HepG2 (cell line): Measurements from ENCODE around the gene ST3GAL2. TPM values are rescaled to one million over a fixed set of nuclear protein-coding genes. Genes with fewer than 3 reads are reported as not detected.

ENCODE experiments used
- ATAC-seq: fragments of 200-7000 bp; cut with Tn5 transposase; 3 replicates; pipeline ENCODE4 v1.9.1; 2020; ENCODE audit warnings: mild to moderate bottlenecking, moderate library complexity
- BruUV-seq: library from RNA; stranded (reverse); fragments of 400-500 nt; replicated peaks from 2 replicates; lab custom pipeline; 2021; lab: Mats Ljungman, UMichigan
- CTCF ChIA-PET: fragments of 300-600 bp; formaldehyde crosslinking; extraction: SDS; loops from one replicate; lab custom pipeline; 2021; ENCODE audit warnings: low total read pairs, inconsistent platforms, low intra/inter-chr PET ratio; lab: Yijun Ruan, JAX
- POLR2A ChIA-PET: fragments of 350-600 bp; sonication (Branson Sonifier 250); formaldehyde crosslinking; loops from one replicate; lab custom pipeline; 2020; ENCODE audit warnings: antibody characterized with exemption, inconsistent platforms; lab: Yijun Ruan, JAX
- DNase-seq: peaks from one replicate; pipeline ENCODE4 v3.0.0-alpha.2; 2015; ENCODE audit warnings: low spot score
- FAIRE-seq: peaks from 3 replicates; lab custom pipeline; 2011; peaks lifted over from hg19 to GRCh38; lab: Jason Lieb, UNC
- H2AFZ ChIP-seq: one replicate; pipeline ENCODE4 v1.6.1; 2011; ENCODE audit warnings: low read length, inconsistent platforms
- H3K27ac ChIP-seq: fragments of 300-600 bp; 3 replicates; pipeline ENCODE4 v1.8.0; 2011; ENCODE audit warnings: mixed run types, mild to moderate bottlenecking, mixed read lengths, low read length, inconsistent platforms; ENCODE audit not compliant: insufficient read depth; ENCODE audit errors: extremely low read length
- H3K27me3 ChIP-seq, 2 experiments: fragments of 200-600 bp in 1 of 2; 2 replicates in 1 of 2; 3 replicates in 1 of 2; pipeline versions ENCODE4 v1.6.0 to v1.8.0; 2011; ENCODE audit warnings: low read length in 2 of 2, mild to moderate bottlenecking in 2 of 2, moderate library complexity in 2 of 2, inconsistent platforms in 1 of 2; ENCODE audit not compliant: insufficient read depth in 2 of 2, control insufficient read depth in 1 of 2
- H3K36me3 ChIP-seq, 2 experiments: fragments of 200-600 bp in 1 of 2; replicated peaks in 1 of 2; 2 replicates in 1 of 2; 3 replicates in 1 of 2; pipeline versions ENCODE4 v1.5.1 to v1.8.0; 2011; ENCODE audit warnings: low read length in 2 of 2, inconsistent platforms in 1 of 2; ENCODE audit not compliant: insufficient read depth in 2 of 2, control insufficient read depth in 1 of 2
- H3K4me1 ChIP-seq: 2 replicates; pipeline ENCODE4 v1.5.1; 2012; ENCODE audit warnings: low read length, inconsistent platforms; ENCODE audit not compliant: insufficient read depth
- H3K4me2 ChIP-seq: 2 replicates; pipeline ENCODE4 v1.6.0; 2011; ENCODE audit warnings: low read depth, low read length, inconsistent platforms
- H3K4me3 ChIP-seq, 3 experiments: fragments of 200-600 bp in 1 of 3; sonication (generic), shearing (Covaris generic) in 1 of 3; replicated peaks in 1 of 3; 2 replicates each; pipeline ENCODE4 v1.5.1; 2011 to 2016; ENCODE audit warnings: low read length in 3 of 3, inconsistent platforms in 2 of 3, low read depth in 2 of 3, mild to moderate bottlenecking in 2 of 3, control low read depth in 1 of 3, mixed read lengths in 1 of 3; ENCODE audit not compliant: insufficient read depth in 1 of 3
- H3K79me2 ChIP-seq: one replicate; pipeline ENCODE4 v1.6.1; 2011; ENCODE audit warnings: low read length, inconsistent platforms; ENCODE audit not compliant: insufficient read depth
- H3K9ac ChIP-seq: 2 replicates; pipeline ENCODE4 v1.6.0; 2011; ENCODE audit warnings: mild to moderate bottlenecking, low read depth, low read length, inconsistent platforms; ENCODE audit not compliant: insufficient read depth
- H3K9me3 ChIP-seq: 2 replicates; pipeline ENCODE4 v1.5.1; 2012; ENCODE audit warnings: mild to moderate bottlenecking, low read length
- H4K20me1 ChIP-seq: 2 replicates; pipeline ENCODE4 v1.6.0; 2011; ENCODE audit warnings: inconsistent platforms, mild to moderate bottlenecking, low read length, moderate library complexity; ENCODE audit not compliant: insufficient read depth
- AGO2 ChIP-seq: fragments of 200-400 bp; formaldehyde crosslinking; optimal IDR thresholded peaks from 2 replicates; pipeline ENCODE3; 2017; ENCODE audit warnings: mild to moderate bottlenecking, low read depth, low read length, moderate library complexity
- BRD4 ChIP-seq: sonication (generic); formaldehyde crosslinking; IDR thresholded peaks from 2 replicates; pipeline ENCODE4 v1.4.0; 2020; ENCODE audit warnings: missing genetic modification reagents
- DMAP1 ChIP-seq: IDR thresholded peaks from 2 replicates; pipeline ENCODE4 v1.6.1; 2016
- FOXA1 ChIP-seq, 2 experiments: fragments of 450-650 bp in 1 of 2; sonication (generic) in 1 of 2; formaldehyde crosslinking in 1 of 2; IDR thresholded peaks; 2 replicates each; pipeline versions ENCODE4 v1.4.0 to v1.6.1; 2016 to 2020; ENCODE audit warnings: missing genetic modification reagents in 1 of 2
- HDAC1 ChIP-seq: sonication (generic); formaldehyde crosslinking; IDR thresholded peaks from 2 replicates; pipeline ENCODE4 v1.5.1; 2020; ENCODE audit warnings: mild to moderate bottlenecking, missing genetic modification reagents
- NFRKB ChIP-seq: fragments of 450-650 bp; IDR thresholded peaks from 2 replicates; pipeline ENCODE4 v1.6.1; 2017
- POLR2AphosphoS5 ChIP-seq: IDR thresholded peaks from 2 replicates; pipeline ENCODE4 v1.6.1; 2012; ENCODE audit warnings: low read depth, low read length
- SALL1 ChIP-seq: sonication (generic); formaldehyde crosslinking; IDR thresholded peaks from 2 replicates; pipeline ENCODE4 v1.8.0; 2022; ENCODE audit warnings: mild to moderate bottlenecking, missing genetic modification reagents
- SUZ12 ChIP-seq: fragments of 150-350 bp; IDR thresholded peaks from 2 replicates; pipeline ENCODE4 v1.6.1; 2014; ENCODE audit warnings: low read depth, low read length
- TBL1XR1 ChIP-seq: fragments of 150-350 bp; IDR thresholded peaks from 2 replicates; pipeline ENCODE4 v1.6.1; 2014; ENCODE audit warnings: borderline replicate concordance, low read length; ENCODE audit not compliant: partially characterized antibody
- ZNF468 ChIP-seq: sonication (generic); formaldehyde crosslinking; IDR thresholded peaks from 2 replicates; pipeline ENCODE4 v1.8.0; 2022; ENCODE audit warnings: mild to moderate bottlenecking, moderate library complexity, missing genetic modification reagents
- WGBS: methylation state at CpG from one replicate; pipeline ENCODE4 v1.1.6; 2017; ENCODE audit warnings: low lambda C conversion rate; 5-methylcytosine and 5-hydroxymethylcytosine counted together
- in situ Hi-C: cut with HindIII; loops from 2 replicates; pipeline ENCODE4 v1.10.0; 2017; ENCODE audit warnings: low pct_unique_long_range_greater_than_20kb; ENCODE audit not compliant: extremely low pct_ligation_motif_present
- intact Hi-C: fragments of 100-400 bp; cut with micrococcal nuclease; formaldehyde crosslinking; loops from one replicate; pipeline ENCODE4 v1.10.0; 2022; ENCODE audit not compliant: unreplicated experiment
- polyA plus RNA-seq, 8 experiments: library from polyadenylated mRNA; depleted of rRNA in 3 of 8; stranded (reverse) in 7 of 8; unstranded in 1 of 8; fragments of >200 nt; fragmentation: Illumina TruSeq in 4 of 8; extraction: Trizol in 4 of 8; gene quantifications; 2 replicates each; pipeline versions ENCODE4 v1.2.1 to v1.2.3, GENCODE V29; 2011 to 2016; ENCODE audit warnings: low read depth in 4 of 8, missing spikeins in 1 of 8, mixed read lengths in 1 of 8; ENCODE audit not compliant: insufficient read depth in 1 of 8
- total RNA-seq, 5 experiments: library from RNA; depleted of rRNA; stranded (reverse); fragments of >200 nt; fragmentation: Illumina TruSeq; extraction: Trizol; gene quantifications; 2 replicates each; pipeline ENCODE4 v1.2.3, GENCODE V29; 2016; ENCODE audit warnings: low read depth in 1 of 5
- TF ChIP-seq, protein P1 (sequence below): IDR thresholded peaks from 2 replicates; pipeline ENCODE4 v1.6.1; 2018; ENCODE audit warnings: missing genetic modification reagents
- TF ChIP-seq, protein P2 (sequence below): sonication (generic); formaldehyde crosslinking; IDR thresholded peaks from 2 replicates; pipeline ENCODE4 v1.4.0; 2020; ENCODE audit warnings: mild to moderate bottlenecking, missing genetic modification reagents
- TF ChIP-seq, protein P3 (sequence below): sonication (generic); formaldehyde crosslinking; IDR thresholded peaks from 2 replicates; pipeline ENCODE4 v1.8.1; 2023; ENCODE audit warnings: mild to moderate bottlenecking, missing genetic modification reagents
- TF ChIP-seq, protein P4 (sequence below): sonication (generic); formaldehyde crosslinking; IDR thresholded peaks from 2 replicates; pipeline ENCODE4; 2020; ENCODE audit warnings: missing genetic modification reagents, mild to moderate bottlenecking, borderline replicate concordance
- TF ChIP-seq, protein P5 (sequence below): sonication (generic); formaldehyde crosslinking; IDR thresholded peaks from 2 replicates; pipeline ENCODE4 v1.5.0; 2020; ENCODE audit warnings: missing genetic modification reagents, mild to moderate bottlenecking, borderline replicate concordance

ST3GAL2 gene
- total and polyA plus RNA-seq, 2 of the 13 experiments (the other 11 are each of a cell fraction or from before 2014, with no cell fraction given): 16.3 to 24.9 TPM

DNA sequence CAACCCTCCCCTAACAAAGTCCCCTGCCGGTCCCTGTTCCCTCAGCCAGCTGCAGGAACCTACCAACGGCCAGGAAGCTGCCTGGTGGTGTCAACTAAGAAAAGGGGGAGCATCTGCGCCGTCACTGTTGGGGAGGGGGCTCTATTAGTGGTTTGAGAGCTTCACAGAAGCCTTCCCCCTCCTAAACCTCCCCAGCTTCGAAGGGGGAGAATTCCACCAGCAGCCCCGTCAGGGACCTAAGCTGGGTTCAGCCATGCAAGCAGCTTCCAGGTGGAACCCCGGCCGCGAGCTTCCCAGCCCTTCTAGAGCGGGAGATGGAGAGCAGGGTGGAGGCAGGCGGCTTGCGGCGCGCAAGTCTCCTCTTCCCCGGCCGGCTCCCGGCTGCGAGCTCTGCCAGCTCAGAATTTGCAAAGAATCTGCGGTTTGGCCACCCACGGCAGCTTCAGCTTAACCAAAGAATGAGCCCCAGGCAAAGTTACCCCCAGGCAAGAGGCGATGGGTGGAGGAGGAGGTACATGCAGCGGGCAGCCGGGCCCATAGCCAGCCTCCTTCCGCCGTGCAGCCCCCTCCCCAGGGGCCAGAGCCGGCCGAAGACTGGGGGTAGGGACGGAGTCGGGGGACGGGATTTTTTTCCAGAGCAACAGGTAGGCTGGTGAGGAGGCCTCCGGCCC lies 58.5 kb downstream of the ST3GAL2 start (continued):
- TF ChIP-seq, protein P1, sequence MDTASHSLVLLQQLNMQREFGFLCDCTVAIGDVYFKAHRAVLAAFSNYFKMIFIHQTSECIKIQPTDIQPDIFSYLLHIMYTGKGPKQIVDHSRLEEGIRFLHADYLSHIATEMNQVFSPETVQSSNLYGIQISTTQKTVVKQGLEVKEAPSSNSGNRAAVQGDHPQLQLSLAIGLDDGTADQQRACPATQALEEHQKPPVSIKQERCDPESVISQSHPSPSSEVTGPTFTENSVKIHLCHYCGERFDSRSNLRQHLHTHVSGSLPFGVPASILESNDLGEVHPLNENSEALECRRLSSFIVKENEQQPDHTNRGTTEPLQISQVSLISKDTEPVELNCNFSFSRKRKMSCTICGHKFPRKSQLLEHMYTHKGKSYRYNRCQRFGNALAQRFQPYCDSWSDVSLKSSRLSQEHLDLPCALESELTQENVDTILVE (CRISPR knock-in tag): no peak; the same call in 1 of the 2 replicates
- no peak for TF ChIP-seq TBL1XR1
- TF ChIP-seq BRD4 (CRISPR knock-in tag): no peak
- no peak for TF ChIP-seq DMAP1
- TF ChIP-seq SUZ12: no peak
- peak; percentile 18; the same call in 1 of the 2 replicates for TF ChIP-seq HDAC1 (CRISPR knock-in tag)
- no peak for TF ChIP-seq NFRKB

DNA sequence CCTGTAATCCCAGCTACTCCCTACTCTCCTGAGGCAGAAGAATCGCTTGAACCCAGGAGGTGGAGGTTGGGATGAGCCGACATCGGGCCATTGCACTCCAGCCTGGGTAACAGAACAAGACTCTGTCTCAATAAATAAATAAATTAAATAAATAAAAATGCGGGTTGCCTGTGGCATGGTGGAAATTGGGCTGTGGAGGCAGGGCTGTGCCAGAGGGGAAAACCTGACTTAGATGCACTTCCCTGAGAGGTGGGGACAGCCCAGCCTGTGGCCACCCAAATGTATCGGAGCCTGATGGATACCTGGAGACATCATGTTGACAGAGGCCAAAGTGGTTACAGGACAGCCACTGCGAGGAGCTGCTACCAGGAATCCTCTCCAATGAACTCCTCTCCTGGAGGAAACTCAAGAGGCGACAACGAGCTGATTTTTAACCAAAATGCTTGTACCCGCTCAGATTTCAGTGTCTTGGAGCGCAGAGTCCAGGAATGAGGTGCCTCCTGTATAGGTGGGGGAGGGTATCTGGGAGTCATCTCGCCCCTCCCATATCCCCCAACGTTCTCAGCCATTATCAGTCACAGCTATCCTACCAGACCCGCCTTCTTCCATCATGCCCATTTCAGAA lies 59.9 kb downstream of the ST3GAL2 start:
- in situ Hi-C loops: no loop called here
- POLR2A ChIA-PET: interaction anchor here (0.6 to 3.6 kb wide), 4 partner anchors 33 to 126 kb away, joined by 3 to 96 read pairs (median 52); partner anchors contain the start of genes DDX19A, FCSK and ST3GAL2
- TF ChIP-seq ZNF468 (CRISPR knock-in tag) (no peak), FOXA1 (IDR thresholded peaks at IDR 0.05) (no peak), FOXA1 (CRISPR knock-in tag; IDR thresholded peaks at IDR 0.05) (0 out of 2 replicates have a peak, but pooled peaks have one; percentile 33), SALL1 (CRISPR knock-in tag) (peak; percentile 11; the same call in 1 of the 2 replicates), AGO2 (peak; percentile 64), POLR2AphosphoS5 (peak; percentile 43; the same call in 1 of the 2 replicates)
- TF ChIP-seq, protein P2, sequence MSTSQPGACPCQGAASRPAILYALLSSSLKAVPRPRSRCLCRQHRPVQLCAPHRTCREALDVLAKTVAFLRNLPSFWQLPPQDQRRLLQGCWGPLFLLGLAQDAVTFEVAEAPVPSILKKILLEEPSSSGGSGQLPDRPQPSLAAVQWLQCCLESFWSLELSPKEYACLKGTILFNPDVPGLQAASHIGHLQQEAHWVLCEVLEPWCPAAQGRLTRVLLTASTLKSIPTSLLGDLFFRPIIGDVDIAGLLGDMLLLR (CRISPR knock-in tag): no peak
- TF ChIP-seq, protein P3, sequence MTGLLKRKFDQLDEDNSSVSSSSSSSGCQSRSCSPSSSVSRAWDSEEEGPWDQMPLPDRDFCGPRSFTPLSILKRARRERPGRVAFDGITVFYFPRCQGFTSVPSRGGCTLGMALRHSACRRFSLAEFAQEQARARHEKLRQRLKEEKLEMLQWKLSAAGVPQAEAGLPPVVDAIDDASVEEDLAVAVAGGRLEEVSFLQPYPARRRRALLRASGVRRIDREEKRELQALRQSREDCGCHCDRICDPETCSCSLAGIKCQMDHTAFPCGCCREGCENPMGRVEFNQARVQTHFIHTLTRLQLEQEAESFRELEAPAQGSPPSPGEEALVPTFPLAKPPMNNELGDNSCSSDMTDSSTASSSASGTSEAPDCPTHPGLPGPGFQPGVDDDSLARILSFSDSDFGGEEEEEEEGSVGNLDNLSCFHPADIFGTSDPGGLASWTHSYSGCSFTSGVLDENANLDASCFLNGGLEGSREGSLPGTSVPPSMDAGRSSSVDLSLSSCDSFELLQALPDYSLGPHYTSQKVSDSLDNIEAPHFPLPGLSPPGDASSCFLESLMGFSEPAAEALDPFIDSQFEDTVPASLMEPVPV: no peak
- TF ChIP-seq, protein P4, sequence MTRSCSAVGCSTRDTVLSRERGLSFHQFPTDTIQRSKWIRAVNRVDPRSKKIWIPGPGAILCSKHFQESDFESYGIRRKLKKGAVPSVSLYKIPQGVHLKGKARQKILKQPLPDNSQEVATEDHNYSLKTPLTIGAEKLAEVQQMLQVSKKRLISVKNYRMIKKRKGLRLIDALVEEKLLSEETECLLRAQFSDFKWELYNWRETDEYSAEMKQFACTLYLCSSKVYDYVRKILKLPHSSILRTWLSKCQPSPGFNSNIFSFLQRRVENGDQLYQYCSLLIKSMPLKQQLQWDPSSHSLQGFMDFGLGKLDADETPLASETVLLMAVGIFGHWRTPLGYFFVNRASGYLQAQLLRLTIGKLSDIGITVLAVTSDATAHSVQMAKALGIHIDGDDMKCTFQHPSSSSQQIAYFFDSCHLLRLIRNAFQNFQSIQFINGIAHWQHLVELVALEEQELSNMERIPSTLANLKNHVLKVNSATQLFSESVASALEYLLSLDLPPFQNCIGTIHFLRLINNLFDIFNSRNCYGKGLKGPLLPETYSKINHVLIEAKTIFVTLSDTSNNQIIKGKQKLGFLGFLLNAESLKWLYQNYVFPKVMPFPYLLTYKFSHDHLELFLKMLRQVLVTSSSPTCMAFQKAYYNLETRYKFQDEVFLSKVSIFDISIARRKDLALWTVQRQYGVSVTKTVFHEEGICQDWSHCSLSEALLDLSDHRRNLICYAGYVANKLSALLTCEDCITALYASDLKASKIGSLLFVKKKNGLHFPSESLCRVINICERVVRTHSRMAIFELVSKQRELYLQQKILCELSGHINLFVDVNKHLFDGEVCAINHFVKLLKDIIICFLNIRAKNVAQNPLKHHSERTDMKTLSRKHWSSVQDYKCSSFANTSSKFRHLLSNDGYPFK (CRISPR knock-in tag): no peak
- TF ChIP-seq, protein P5, sequence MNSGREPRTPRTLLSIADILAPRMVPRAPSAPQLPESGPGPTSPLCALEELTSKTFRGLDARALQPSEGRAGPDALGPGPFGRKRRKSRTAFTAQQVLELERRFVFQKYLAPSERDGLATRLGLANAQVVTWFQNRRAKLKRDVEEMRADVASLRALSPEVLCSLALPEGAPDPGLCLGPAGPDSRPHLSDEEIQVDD: no peak

More for the DNA sequence above, 59.9 kb downstream of the ST3GAL2 start:
- no TSS peak for BruUV-seq
- Histone ChIP-seq H4K20me1 (no peaks in the 10 kb centered on the region), H3K27me3 (no peaks in the 10 kb centered on the region; a peak in 1 of 5 replicates), H3K27ac (peak overlapping the region; percentile 23), H3K4me1 (peaks cover 24% of the 10 kb centered on the region), H3K9ac (peak overlapping the region; percentile 78; the same call in 1 of the 2 replicates), H2AFZ (no peak overlapping the region), H3K36me3 (peaks cover 4 to 25% of the 10 kb centered on the region in 2 experiments; a peak in 3 of 5 replicates), H3K9me3 (no peaks in the 10 kb centered on the region), H3K79me2 (peaks cover 15% of the 10 kb centered on the region), H3K4me3 (no peak overlapping the region; a peak in 1 of 6 replicates), H3K4me2 (peak overlapping the region; percentile 99)
- DNase-seq: no peak
- CTCF ChIA-PET: no interaction called here
- no peak for FAIRE-seq
- ATAC-seq: no peak
- intact Hi-C loops: no loop called here
- WGBS: 93% methylated on average over 12 of the region's 13 CpGs
